HL-60 (cell line): ENCODE measurements around the gene POLDIP3.
"Not testable (repeated sequence)": the region's sequence is repeated elsewhere in the genome, so short reads cannot be mapped to it uniquely, and the experiment has no call there.

ENCODE experiments used
- DNase-seq, 2 experiments: peaks; one replicate each; pipeline ENCODE4 v3.0.0-alpha.2; 2010 to 2020; ENCODE audit warnings: low read depth in 1 of 2, low spot score in 1 of 2
- H3K27ac ChIP-seq: fragments of 250-450 bp; sonication (Bioruptor Pico); replicated peaks from 2 replicates; pipeline ENCODE4 v1.5.1; 2020; ENCODE audit warnings: mild to moderate bottlenecking, moderate library complexity
- H3K27me3 ChIP-seq: fragments of 250-450 bp; sonication (Bioruptor Pico); 2 replicates; pipeline ENCODE4 v1.5.1; 2021; ENCODE audit warnings: mild to moderate bottlenecking, moderate library complexity; ENCODE audit not compliant: insufficient read depth, poor library complexity, severe bottlenecking
- H3K4me3 ChIP-seq: replicated peaks from 2 replicates; pipeline ENCODE4 v1.5.1; 2011; ENCODE audit warnings: mild to moderate bottlenecking, control low read depth, low read length; ENCODE audit not compliant: insufficient read depth
- GABPA ChIP-seq: IDR thresholded peaks from 2 replicates; pipeline ENCODE4 v1.6.1; 2012; ENCODE audit warnings: low read depth
- POLR2AphosphoS5 ChIP-seq: IDR thresholded peaks from 2 replicates; pipeline ENCODE4 v1.6.1; 2012; ENCODE audit warnings: low read depth
- SPI1 ChIP-seq: IDR thresholded peaks from 2 replicates; pipeline ENCODE4 v1.6.1; 2012; ENCODE audit warnings: low read depth, mild to moderate bottlenecking, borderline replicate concordance
- TF ChIP-seq, protein P1 (sequence below): IDR thresholded peaks from 2 replicates; pipeline ENCODE4 v1.6.1; 2012; ENCODE audit warnings: low read depth; ENCODE audit not compliant: insufficient replicate concordance
- TF ChIP-seq, protein P2 (sequence below): IDR thresholded peaks from one replicate; pipeline ENCODE4 v1.5.1; 2011; ENCODE audit warnings: low read length, control low read depth, inconsistent platforms; ENCODE audit not compliant: insufficient read depth

Gene POLDIP3

DNA sequence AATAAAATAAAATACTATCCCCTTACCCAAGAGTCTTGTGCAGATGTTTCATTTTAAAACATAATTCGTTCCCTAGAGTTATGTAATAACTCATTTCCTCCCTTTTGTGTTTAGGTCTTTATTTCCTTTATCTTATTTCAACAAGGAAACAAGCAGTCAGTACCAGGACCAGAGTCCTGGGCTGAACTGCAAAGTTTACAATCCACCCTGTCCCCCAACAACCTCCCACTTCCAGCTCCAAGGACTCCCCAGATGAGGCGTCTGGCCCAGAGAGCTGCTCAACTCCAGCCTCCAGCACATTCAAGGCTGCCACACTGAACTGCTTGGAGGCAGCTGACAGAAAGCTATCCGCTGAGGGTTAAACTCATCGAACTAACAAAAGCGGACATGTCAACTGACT, 4.5 kb downstream of the POLDIP3 start:
- Histone ChIP-seq H3K4me3 (no peak overlapping the region), H3K27me3 (no peaks in the 10 kb centered on the region), H3K27ac (peak overlapping the region; percentile 12; the same call in 1 of the 2 replicates)
- DNase-seq: no peak
- TF ChIP-seq, protein P1, sequence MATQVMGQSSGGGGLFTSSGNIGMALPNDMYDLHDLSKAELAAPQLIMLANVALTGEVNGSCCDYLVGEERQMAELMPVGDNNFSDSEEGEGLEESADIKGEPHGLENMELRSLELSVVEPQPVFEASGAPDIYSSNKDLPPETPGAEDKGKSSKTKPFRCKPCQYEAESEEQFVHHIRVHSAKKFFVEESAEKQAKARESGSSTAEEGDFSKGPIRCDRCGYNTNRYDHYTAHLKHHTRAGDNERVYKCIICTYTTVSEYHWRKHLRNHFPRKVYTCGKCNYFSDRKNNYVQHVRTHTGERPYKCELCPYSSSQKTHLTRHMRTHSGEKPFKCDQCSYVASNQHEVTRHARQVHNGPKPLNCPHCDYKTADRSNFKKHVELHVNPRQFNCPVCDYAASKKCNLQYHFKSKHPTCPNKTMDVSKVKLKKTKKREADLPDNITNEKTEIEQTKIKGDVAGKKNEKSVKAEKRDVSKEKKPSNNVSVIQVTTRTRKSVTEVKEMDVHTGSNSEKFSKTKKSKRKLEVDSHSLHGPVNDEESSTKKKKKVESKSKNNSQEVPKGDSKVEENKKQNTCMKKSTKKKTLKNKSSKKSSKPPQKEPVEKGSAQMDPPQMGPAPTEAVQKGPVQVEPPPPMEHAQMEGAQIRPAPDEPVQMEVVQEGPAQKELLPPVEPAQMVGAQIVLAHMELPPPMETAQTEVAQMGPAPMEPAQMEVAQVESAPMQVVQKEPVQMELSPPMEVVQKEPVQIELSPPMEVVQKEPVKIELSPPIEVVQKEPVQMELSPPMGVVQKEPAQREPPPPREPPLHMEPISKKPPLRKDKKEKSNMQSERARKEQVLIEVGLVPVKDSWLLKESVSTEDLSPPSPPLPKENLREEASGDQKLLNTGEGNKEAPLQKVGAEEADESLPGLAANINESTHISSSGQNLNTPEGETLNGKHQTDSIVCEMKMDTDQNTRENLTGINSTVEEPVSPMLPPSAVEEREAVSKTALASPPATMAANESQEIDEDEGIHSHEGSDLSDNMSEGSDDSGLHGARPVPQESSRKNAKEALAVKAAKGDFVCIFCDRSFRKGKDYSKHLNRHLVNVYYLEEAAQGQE: no peak
- TF ChIP-seq, protein P2, sequence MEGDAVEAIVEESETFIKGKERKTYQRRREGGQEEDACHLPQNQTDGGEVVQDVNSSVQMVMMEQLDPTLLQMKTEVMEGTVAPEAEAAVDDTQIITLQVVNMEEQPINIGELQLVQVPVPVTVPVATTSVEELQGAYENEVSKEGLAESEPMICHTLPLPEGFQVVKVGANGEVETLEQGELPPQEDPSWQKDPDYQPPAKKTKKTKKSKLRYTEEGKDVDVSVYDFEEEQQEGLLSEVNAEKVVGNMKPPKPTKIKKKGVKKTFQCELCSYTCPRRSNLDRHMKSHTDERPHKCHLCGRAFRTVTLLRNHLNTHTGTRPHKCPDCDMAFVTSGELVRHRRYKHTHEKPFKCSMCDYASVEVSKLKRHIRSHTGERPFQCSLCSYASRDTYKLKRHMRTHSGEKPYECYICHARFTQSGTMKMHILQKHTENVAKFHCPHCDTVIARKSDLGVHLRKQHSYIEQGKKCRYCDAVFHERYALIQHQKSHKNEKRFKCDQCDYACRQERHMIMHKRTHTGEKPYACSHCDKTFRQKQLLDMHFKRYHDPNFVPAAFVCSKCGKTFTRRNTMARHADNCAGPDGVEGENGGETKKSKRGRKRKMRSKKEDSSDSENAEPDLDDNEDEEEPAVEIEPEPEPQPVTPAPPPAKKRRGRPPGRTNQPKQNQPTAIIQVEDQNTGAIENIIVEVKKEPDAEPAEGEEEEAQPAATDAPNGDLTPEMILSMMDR: no peak
- no peak for TF ChIP-seq POLR2AphosphoS5
- no peak for TF ChIP-seq SPI1

DNA sequence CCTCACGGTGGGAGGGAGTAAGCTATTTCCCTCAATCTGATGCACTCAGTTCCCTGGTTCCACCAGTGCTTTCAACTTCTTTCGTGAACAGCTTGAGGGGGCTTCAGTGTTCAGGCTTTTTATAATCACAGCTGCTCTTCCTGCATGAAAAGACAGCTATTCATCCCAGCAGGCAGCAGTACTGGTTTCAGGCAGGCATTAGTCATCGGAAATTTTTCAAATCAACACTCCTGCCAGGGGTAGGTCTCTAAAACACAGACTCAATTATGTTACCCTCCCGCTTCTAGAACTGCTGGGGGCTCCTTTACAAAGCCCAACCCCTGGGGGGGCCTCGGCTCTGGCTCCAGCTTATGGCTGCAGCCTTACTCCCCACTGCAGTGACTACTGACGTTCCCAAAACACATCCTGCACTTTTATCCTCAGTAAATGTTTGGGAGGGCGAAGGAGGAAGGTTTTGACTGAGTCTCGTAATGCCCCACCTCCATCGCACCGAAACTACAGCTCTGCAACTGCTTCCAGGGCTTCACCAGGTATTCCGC, 5.8 kb downstream of the POLDIP3 start:
- TF ChIP-seq GABPA (no peak), SPI1 (no peak)
- TF ChIP-seq, protein P2: no peak
- Histone ChIP-seq H3K4me3 (no peak overlapping the region), H3K27me3 (no peaks in the 10 kb centered on the region), H3K27ac (no peak overlapping the region)
- DNase-seq: no peak

DNA sequence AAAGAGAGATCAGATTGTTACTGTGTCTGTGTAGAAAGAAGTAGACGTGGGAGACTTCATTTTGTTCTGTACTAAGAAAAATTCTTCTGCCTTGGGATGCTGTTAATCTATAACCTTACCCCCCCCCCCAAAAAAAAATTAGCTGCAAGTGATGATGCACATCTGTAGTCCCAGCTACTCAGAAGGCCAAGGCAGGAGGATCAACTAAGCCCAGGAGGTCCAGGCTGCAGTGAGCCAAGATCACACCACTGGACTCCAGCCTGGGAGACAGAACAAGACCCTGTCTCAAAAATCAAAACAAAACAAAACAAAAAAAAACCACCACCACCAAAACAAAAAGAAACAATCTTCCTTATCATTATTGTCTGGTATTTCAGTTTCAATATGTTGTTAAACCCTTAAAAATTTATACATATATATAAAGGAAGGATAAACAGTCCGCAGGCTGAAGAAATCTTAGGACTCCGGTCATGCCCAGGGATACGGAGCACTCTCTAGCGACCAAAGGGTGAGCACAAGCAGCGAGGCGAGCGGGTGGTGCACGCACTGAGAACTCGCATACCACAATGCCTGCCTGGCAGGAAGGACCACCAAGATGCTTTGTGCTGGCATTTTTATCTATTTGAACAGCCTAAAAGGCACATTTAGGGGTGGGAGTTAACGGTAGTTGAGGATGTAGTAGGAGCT, 6.4 kb downstream of the POLDIP3 start:
- Histone ChIP-seq H3K27ac (no peak overlapping the region), H3K27me3 (no peaks in the 10 kb centered on the region), H3K4me3 (no peak overlapping the region)
- no peak for DNase-seq
- TF ChIP-seq POLR2AphosphoS5 (no peak), GABPA (no peak), SPI1 (no peak)
- TF ChIP-seq, protein P1: no peak
- TF ChIP-seq, protein P2: no peak

DNA sequence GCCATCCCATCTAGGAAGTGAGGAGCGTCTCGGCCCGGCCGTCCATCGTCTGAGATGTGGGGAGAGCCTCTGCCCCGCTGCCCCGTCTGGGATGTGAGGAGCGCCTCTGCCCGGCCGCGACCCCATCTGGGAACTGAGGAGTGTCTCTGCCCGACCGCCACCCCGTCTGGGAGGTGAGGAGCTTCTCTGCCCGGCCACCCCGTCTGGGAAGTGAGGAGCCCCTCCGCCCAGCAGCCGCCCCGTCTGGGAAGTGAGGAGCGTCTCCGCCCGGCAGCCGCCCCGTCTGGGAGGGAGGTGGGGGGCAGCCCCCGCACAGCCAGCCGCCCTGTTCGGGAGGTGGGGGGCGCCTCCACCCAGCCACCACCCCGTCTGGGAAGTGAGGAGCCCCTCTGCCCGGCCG, 7.0 kb downstream of the POLDIP3 start:
- H3K27ac ChIP-seq, H3K4me3 ChIP-seq, H3K27me3 ChIP-seq, DNase-seq: not testable (repeated sequence)
